IMR-90 (cell line): ENCODE results near the gene SIAH1. TPM values are rescaled to one million over a fixed set of nuclear protein-coding genes. Genes with fewer than 3 reads are reported as not detected.

Source experiments
- ATAC-seq: fragments of 200-7000 bp; cut with Tn5 transposase; 2 replicates; pipeline ENCODE4 v1.9.1; 2020; ENCODE audit warnings: low read depth, mild to moderate bottlenecking, moderate library complexity
- BruUV-seq: library from RNA; stranded (reverse); fragments of 400-500 nt; replicated peaks from 2 replicates; lab custom pipeline; 2021; lab: Mats Ljungman, UMichigan
- CTCF ChIA-PET: fragments of 300-600 bp; formaldehyde crosslinking; extraction: SDS; loops from one replicate; lab custom pipeline; 2021; ENCODE audit warnings: antibody characterized with exemption; lab: Yijun Ruan, JAX
- POLR2A ChIA-PET: fragments of 300-600 bp; sonication (Branson Sonifier 250); formaldehyde crosslinking; loops from one replicate; lab custom pipeline; 2022; ENCODE audit warnings: antibody characterized with exemption; ENCODE audit not compliant: unreplicated experiment; lab: Charles Lee
- DNase-seq: peaks from one replicate; pipeline ENCODE4 v3.0.0; 2013
- H2AFZ ChIP-seq: replicated peaks from 2 replicates; pipeline ENCODE3; 2013; ENCODE audit warnings: low read length, mild to moderate bottlenecking; ENCODE audit not compliant: poor library complexity
- H2AK5ac ChIP-seq: 2 replicates; pipeline ENCODE4 v1.6.1; 2013; ENCODE audit warnings: low read depth, low read length, inconsistent platforms
- H2AK9ac ChIP-seq: replicated peaks from 2 replicates; pipeline ENCODE3; 2013; ENCODE audit warnings: mild to moderate bottlenecking, low read depth, low read length, moderate library complexity; ENCODE audit not compliant: poor library complexity
- H2BK120ac ChIP-seq: 2 replicates; pipeline ENCODE4 v1.6.1; 2013; ENCODE audit warnings: low read depth, low read length, inconsistent platforms
- H2BK15ac ChIP-seq: 3 replicates; pipeline ENCODE4 v1.6.1; 2013; ENCODE audit warnings: low read depth, low read length, inconsistent platforms
- H2BK20ac ChIP-seq: 2 replicates; pipeline ENCODE4 v1.6.1; 2013; ENCODE audit warnings: low read depth, mild to moderate bottlenecking, inconsistent platforms, low read length, moderate library complexity
- H2BK5ac ChIP-seq: 2 replicates; pipeline ENCODE4 v1.6.1; 2013; ENCODE audit warnings: mild to moderate bottlenecking, low read depth, low read length, inconsistent platforms; ENCODE audit not compliant: poor library complexity, severe bottlenecking
- H3K14ac ChIP-seq: replicated peaks from 2 replicates; pipeline ENCODE4 v1.6.1; 2013; ENCODE audit warnings: low read depth, low read length, inconsistent platforms
- H3K18ac ChIP-seq: 2 replicates; pipeline ENCODE4 v1.6.1; 2013; ENCODE audit warnings: low read depth, low read length, control low read depth
- H3K23ac ChIP-seq: 2 replicates; pipeline ENCODE4 v1.6.1; 2013; ENCODE audit warnings: low read depth, low read length, inconsistent platforms
- H3K27ac ChIP-seq: 2 replicates; pipeline ENCODE4 v1.5.1; 2013; ENCODE audit warnings: mild to moderate bottlenecking, control low read depth, low read length; ENCODE audit not compliant: insufficient read depth
- H3K27me3 ChIP-seq: 2 replicates; pipeline ENCODE4 v1.6.1; 2013; ENCODE audit warnings: low read length; ENCODE audit not compliant: control insufficient read depth, insufficient read depth
- H3K36me3 ChIP-seq: 2 replicates; pipeline ENCODE4 v1.6.1; 2013; ENCODE audit warnings: low read length, mixed read lengths; ENCODE audit not compliant: control insufficient read depth, insufficient read depth
- H3K4ac ChIP-seq: 2 replicates; pipeline ENCODE4 v1.6.1; 2013; ENCODE audit warnings: low read depth, low read length, inconsistent platforms
- H3K4me1 ChIP-seq: 2 replicates; pipeline ENCODE4 v1.6.1; 2013; ENCODE audit warnings: low read length, mixed read lengths; ENCODE audit not compliant: control insufficient read depth, insufficient read depth
- H3K4me2 ChIP-seq: 2 replicates; pipeline ENCODE4 v1.6.1; 2013; ENCODE audit warnings: low read depth, mild to moderate bottlenecking, control low read depth, low read length, moderate library complexity
- H3K4me3 ChIP-seq: 2 replicates; pipeline ENCODE4 v1.5.1; 2013; ENCODE audit warnings: low read depth, mild to moderate bottlenecking, control low read depth, low read length, moderate library complexity; ENCODE audit not compliant: insufficient read depth
- H3K56ac ChIP-seq: 2 replicates; pipeline ENCODE4 v1.6.1; 2013; ENCODE audit warnings: low read length, inconsistent platforms; ENCODE audit not compliant: insufficient read depth; ENCODE audit errors: extremely low read depth
- H3K79me1 ChIP-seq, 2 experiments: 2 replicates each; pipeline ENCODE4 v1.6.1; 2013; ENCODE audit warnings: low read length in 2 of 2, inconsistent platforms in 1 of 2, low read depth in 1 of 2
- H3K9ac ChIP-seq: 2 replicates; pipeline ENCODE4 v1.6.1; 2013; ENCODE audit warnings: low read depth, low read length, control low read depth
- H3K9me1 ChIP-seq: 2 replicates; pipeline ENCODE4 v1.6.1; 2013; ENCODE audit warnings: low read length, inconsistent platforms; ENCODE audit not compliant: insufficient read depth
- H3K9me3 ChIP-seq: 2 replicates; pipeline ENCODE4 v1.6.1; 2013; ENCODE audit warnings: low read length; ENCODE audit not compliant: control insufficient read depth, insufficient read depth
- H4K20me1 ChIP-seq: 2 replicates; pipeline ENCODE4 v1.6.1; 2013; ENCODE audit warnings: low read length, inconsistent platforms; ENCODE audit not compliant: insufficient read depth
- H4K5ac ChIP-seq: 2 replicates; pipeline ENCODE4 v1.6.1; 2013; ENCODE audit warnings: mild to moderate bottlenecking, low read depth, low read length, control low read depth
- H4K8ac ChIP-seq, 2 experiments: 2 replicates each; pipeline ENCODE4 v1.6.1; 2013; ENCODE audit warnings: low read depth in 2 of 2, low read length in 2 of 2, control low read depth in 1 of 2, inconsistent platforms in 1 of 2
- H4K91ac ChIP-seq: 2 replicates; pipeline ENCODE4 v1.6.1; 2013; ENCODE audit warnings: low read depth, low read length, inconsistent platforms; ENCODE audit not compliant: insufficient read depth
- BHLHE40 ChIP-seq: fragments of 150-350 bp; IDR thresholded peaks from 2 replicates; pipeline ENCODE4 v1.6.1; 2016; ENCODE audit warnings: mild to moderate bottlenecking, low read depth, low read length
- CEBPB ChIP-seq: IDR thresholded peaks from 2 replicates; pipeline ENCODE4 v1.6.1; 2012; ENCODE audit warnings: low read depth, low read length, improper control_type of control experiment
- MAFK ChIP-seq: IDR thresholded peaks from 2 replicates; pipeline ENCODE4 v1.6.1; 2012; ENCODE audit warnings: low read depth, low read length, improper control_type of control experiment
- MAZ ChIP-seq: IDR thresholded peaks from 2 replicates; pipeline ENCODE4 v1.6.1; 2012; ENCODE audit warnings: low read depth, mild to moderate bottlenecking, low read length, improper control_type of control experiment, moderate library complexity, borderline replicate concordance
- RAD21 ChIP-seq: IDR thresholded peaks from 2 replicates; pipeline ENCODE4 v1.6.1; 2012; ENCODE audit warnings: low read length, improper control_type of control experiment
- RCOR1 ChIP-seq: IDR thresholded peaks from 2 replicates; pipeline ENCODE4 v1.6.1; 2012; ENCODE audit warnings: mild to moderate bottlenecking, low read length, improper control_type of control experiment; ENCODE audit not compliant: insufficient replicate concordance
- RFX5 ChIP-seq: IDR thresholded peaks from 2 replicates; pipeline ENCODE4 v1.8.0; 2012; ENCODE audit warnings: low read depth, mild to moderate bottlenecking, low read length, moderate library complexity
- WGBS, 2 experiments: methylation state at CpG; one replicate each; pipeline versions ENCODE4 v1.1.5 to v1.1.7; 2013; ENCODE audit warnings: missing lambda C conversion rate in 2 of 2; ENCODE audit not compliant: insufficient read length in 1 of 2; ENCODE audit errors: extremely low coverage in 2 of 2; 5-methylcytosine and 5-hydroxymethylcytosine counted together
- dilution Hi-C: fragments of 300-500 bp; cut with HindIII; formaldehyde crosslinking; loops from one replicate; pipeline ENCODE4 v1.14.3; 2018; ENCODE audit warnings: low sequenced_read_pairs; ENCODE audit not compliant: unreplicated experiment
- in situ Hi-C: fragments of 300-500 bp; cut with MboI; formaldehyde crosslinking; loops from 3 replicates; pipeline ENCODE4 v1.14.3; 2019; ENCODE audit warnings: low sequenced_read_pairs, inconsistent platforms, mixed read lengths
- intact Hi-C: fragments of 100-400 bp; cut with micrococcal nuclease; formaldehyde crosslinking; loops from 2 replicates; pipeline ENCODE4 v1.10.0; 2022
- polyA plus RNA-seq, 3 experiments: library from polyadenylated mRNA; depleted of rRNA; stranded (reverse); fragments of >200 nt; gene quantifications; 2 replicates each; pipeline ENCODE4 v1.2.3, GENCODE V29; 2012; ENCODE audit warnings: low replicate concordance in 1 of 3
- total RNA-seq: library from RNA; depleted of rRNA; stranded (reverse); fragments of >200 nt; gene quantifications from 2 replicates; pipeline ENCODE4 v1.2.3, GENCODE V29; 2012

Gene SIAH1
- total and polyA plus RNA-seq, 2 of the 4 experiments (the other 2 are of a cell fraction), result 10.3 to 17.7 TPM

DNA sequence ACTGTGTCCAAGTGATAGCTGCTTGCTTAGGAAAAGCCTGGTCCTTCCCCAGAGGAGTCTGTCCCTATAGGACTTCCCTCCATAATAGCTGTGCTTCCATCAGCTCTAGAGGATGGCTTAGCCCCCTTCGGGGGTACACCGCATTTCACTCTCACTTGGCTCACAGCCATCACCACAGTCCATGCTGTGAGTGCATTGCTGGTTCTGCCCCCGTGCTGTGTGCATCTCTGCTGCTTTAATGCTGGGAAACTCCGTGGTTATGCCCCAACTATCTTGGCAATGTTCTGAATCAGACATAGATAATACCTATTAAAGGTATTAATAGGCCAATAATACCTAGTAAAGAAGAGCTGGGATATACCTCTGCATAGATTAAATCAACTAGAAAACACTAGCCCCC lies 58.3 kb downstream of the SIAH1 start:
- Histone ChIP-seq H3K18ac (no peak overlapping the region), H3K9ac (no peak overlapping the region), H3K79me1 (peaks cover 21 to 35% of the 10 kb centered on the region in 2 experiments), H3K9me3 (no peaks in the 10 kb centered on the region), H2BK5ac (no peak overlapping the region), H3K4me2 (no peak overlapping the region), H3K4me3 (no peak overlapping the region), H3K4ac (no peak overlapping the region), H2AFZ (no peak overlapping the region), H2AK9ac (no peak overlapping the region), H4K5ac (no peak overlapping the region), H2BK15ac (no peak overlapping the region), H3K9me1 (peaks cover 4% of the 10 kb centered on the region), H3K56ac (no peak overlapping the region), H3K27ac (no peak overlapping the region), H4K8ac (no peak overlapping the region), H3K14ac (no peak overlapping the region), H3K36me3 (peaks cover 2% of the 10 kb centered on the region), H3K4me1 (peaks cover 5% of the 10 kb centered on the region), H2BK20ac (no peak overlapping the region), H4K91ac (no peak overlapping the region), H2AK5ac (no peak overlapping the region), H4K20me1 (peaks cover under 1% of the 10 kb centered on the region; the same call in 1 of the 2 replicates), H3K23ac (no peak overlapping the region), H3K27me3 (no peaks in the 10 kb centered on the region), H2BK120ac (no peak overlapping the region)
- in situ Hi-C loops, result no loop called here
- ChIA-PET CTCF (interaction anchor here (0.6 kb wide), 1 partner anchor 138 kb away, joined by 4 read pairs; no protein-coding TSS in a partner anchor), POLR2A (no interaction called here)
- intact Hi-C loops, result no loop called here
- dilution Hi-C loops, result no loop called here
- no TSS peak for BruUV-seq
- WGBS, 2 experiments, result no CpG with 5 or more reads among the region's 4 CpGs
- ATAC-seq, result no peak
- no peak for DNase-seq
- TF ChIP-seq MAFK (no peak), RFX5 (no peak), MAZ (no peak), RAD21 (no peak), CEBPB (no peak), BHLHE40 (no peak), RCOR1 (no peak)
